Measurements from ENCODE around the gene COG5.

The COG5 gene

DNA sequence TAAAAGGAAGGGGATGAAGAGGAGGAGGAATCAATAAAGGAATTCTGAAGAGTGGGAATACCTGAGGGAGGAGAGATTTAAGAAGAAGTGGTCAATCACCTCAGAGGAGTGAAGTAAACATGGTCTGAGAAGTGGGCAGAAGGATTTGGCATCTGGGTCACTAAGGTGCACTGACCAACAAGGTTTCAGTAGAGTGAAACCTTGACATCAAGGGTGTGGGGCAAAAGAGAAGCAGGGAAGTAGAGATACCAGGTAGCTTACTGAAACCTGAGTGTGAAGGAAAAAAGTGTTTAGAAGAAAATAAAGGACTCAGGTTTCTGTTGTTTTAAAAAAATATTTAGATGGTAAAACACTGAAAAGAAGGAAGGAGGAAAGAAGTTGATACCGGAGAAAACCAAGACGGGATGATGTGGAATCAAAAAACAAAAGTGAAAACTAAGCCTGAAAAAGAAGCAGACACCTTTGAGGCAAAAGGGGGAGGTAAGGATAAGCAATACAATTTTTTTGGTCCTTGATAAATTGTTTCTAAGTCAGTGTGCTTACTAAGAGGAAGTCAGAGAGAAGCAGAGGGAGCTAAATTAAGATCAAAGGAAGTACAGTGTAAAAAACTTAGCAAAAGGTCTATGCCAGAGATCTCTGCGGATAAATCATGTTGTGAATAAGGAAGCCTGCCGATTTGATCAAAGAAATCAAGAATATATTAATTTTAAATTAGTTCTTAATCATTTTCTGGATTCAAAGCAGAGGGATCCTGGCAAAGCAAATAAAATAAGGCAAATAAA lies 231.0 kb downstream of the COG5 start:
- DNase-seq (ENCODE audit: low read depth in 2 of 2), result no peak

- DNase-seq (ENCODE audit: low read depth in 2 of 2), result no peak
Observed at GRCh38 chr7:107330478-107330877, 233.2 kb downstream of the COG5 start.

GRCh38 chr7:107327986-107328569 lies 235.6 kb downstream of the COG5 start:
- no peak for DNase-seq (ENCODE audit: low read depth in 2 of 2)

DNA sequence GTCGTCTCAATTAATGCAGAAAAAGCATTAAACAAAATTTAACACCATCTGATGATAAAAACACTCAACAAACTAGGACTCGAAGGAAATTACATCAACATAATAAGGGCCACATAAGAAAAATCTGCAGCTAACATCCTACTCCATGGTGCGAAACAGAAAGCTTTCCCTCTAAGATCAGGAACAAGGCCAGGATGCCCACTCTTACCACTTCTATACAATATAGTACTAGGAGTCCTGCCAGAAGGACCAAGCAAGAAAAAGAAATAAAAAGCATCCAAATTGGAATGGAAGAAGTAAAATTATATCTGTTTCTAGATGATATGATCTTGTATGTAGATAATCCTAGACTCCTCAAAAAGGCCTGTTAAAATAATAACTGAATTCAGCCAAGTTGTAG lies 237.7 kb downstream of the COG5 start:
- no peak for DNase-seq (ENCODE audit: low read depth in 2 of 2)

DNA sequence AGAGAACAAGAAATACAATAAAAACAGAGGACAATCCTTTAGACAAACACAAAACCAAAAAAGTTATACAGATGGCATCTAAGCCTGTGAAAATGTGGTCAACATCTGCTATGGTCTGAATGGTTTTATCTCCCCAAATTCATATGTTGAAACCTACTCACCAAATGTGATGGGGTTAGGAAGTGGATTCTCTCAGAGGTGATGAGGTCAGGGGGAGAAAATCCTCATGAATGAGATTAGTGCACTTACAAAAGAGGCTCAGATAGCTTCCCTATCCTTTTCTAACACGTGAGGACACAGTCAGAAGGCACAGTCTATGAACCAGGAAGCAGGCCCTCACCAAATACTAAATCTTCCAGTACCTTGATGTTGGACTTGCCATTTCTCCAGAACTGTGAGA lies 241.7 kb downstream of the COG5 start:
- DNase-seq (ENCODE audit: low read depth in 2 of 2), result no peak

DNA sequence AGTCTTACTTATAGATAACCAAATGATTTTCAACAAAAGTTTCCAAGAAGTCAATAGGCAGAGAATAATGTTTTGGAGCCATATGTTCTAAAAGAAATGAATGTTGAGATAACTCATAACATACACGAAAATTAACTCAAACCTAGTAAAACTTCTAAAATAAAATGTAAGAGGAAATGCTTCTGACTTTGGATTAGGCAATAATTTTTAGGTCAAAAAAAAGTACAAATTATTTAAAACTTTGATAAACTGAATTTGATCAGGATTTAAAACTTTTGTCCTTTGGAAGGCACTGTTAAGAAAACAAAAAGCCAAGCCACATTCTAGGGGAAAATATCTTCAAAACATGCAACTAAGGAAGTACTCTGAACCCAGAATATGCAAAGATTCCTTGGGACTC lies 242.1 kb downstream of the COG5 start:
- DNase-seq (ENCODE audit: low read depth in 2 of 2), result no peak

DNA sequence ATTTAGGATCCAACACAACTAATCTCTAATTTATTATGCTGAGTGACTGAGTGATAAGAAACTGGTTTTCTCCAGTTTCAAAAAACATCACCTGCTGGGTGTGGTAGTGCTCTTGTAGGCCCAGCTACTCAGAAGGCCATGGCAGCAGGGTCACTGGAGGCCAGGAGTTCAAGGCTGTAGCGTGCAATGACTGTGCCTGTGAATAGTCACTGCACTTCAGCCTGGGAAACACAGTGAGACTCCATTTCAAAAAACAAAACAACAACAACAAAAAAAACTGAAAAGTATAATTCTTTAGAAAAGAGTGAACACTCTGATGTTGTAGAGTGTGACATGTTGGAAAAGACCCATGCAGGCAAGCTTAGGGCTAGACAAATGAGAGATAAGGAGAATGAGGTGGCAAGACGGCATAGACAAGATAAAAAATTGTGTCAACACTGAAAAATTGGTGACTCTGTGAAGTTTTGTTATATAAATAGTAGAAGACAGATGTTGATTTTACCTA lies 243.9 kb downstream of the COG5 start:
- no peak for DNase-seq (ENCODE audit: low read depth in 2 of 2)

GRCh38 chr7:107318523-107319160 lies 245.1 kb downstream of the COG5 start:
- no peak for DNase-seq (ENCODE audit: low read depth in 2 of 2)

GRCh38 chr7:107315716-107316220 lies 248.0 kb downstream of the COG5 start:
- DNase-seq (ENCODE audit: low read depth in 2 of 2), result no peak

DNA sequence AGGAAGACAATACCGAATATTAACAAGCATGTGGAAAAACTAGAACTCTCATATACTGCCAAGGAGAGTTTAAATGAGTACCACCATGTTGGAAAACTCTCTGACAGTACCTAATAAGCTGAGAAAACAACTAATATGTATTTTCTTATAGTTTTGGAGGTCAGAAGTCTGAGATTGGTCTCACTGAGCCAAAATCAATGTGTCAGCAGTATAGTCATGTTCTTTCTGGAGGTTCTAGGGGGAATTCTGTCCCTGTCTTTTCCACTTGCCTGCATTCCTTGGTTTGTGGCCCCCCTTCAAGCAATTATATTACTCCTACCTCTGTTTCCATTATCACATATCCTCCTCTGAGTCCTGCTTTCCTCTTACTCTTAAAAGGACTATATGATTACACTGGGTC lies 250.4 kb downstream of the COG5 start:
- DNase-seq (ENCODE audit: low read depth in 2 of 2), result no peak

GRCh38 chr7:107312418-107312817 lies 251.3 kb downstream of the COG5 start:
- no peak for DNase-seq (ENCODE audit: low read depth in 2 of 2)

DNA sequence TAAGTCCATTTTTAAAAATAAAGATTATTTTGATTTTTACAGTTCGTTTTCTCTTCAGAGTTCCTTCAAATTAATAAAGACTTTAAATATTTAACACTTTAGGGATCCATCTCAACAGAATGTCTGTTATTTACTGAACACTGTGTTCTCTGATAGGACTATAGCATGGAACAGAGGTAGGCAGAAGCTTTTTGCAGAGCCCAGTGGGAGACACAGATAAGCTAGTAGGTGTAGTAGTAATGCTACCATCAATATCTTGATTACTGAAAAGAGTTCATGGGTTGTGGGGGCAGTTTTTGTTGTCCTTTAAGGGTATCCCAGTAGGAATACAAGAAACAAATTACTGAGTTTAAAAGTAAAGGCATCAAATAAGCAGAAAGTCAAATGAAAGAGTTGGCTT lies 254.4 kb downstream of the COG5 start:
- DNase-seq (ENCODE audit: low read depth in 2 of 2), result no peak

- DNase-seq (ENCODE audit: low read depth in 2 of 2), result no peak
Observed at GRCh38 chr7:107304636-107305035, 259.1 kb downstream of the COG5 start.

GRCh38 chr7:107304063-107304462 lies 259.7 kb downstream of the COG5 start:
- DNase-seq (ENCODE audit: low read depth in 2 of 2), result no peak

GRCh38 chr7:107302250-107302847 lies 261.4 kb downstream of the COG5 start:
- no peak for DNase-seq (ENCODE audit: low read depth in 2 of 2)

DNA sequence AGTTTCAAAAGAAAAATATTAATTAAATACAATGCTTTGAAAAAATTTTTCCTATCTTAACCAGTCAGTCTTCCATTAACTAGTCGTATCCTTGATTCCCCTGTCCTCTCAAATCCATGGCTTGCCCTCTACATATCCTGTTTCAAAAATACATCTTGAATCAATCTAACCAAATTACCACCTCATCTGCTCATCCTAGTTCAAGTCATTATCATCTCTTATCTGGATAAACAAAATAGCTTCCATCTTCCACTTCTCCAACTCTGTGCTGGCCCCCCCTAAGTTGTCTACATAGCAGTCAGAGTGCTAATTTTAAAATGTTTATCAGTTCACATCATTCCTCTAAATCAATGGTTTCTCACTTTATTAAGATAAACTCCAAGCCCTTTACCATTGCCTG lies 269.5 kb downstream of the COG5 start:
- DNase-seq (ENCODE audit: low read depth in 2 of 2), result no peak

- no peak for DNase-seq (ENCODE audit: low read depth in 2 of 2)
Observed at GRCh38 chr7:107292591-107292990, 271.1 kb downstream of the COG5 start.

DNA sequence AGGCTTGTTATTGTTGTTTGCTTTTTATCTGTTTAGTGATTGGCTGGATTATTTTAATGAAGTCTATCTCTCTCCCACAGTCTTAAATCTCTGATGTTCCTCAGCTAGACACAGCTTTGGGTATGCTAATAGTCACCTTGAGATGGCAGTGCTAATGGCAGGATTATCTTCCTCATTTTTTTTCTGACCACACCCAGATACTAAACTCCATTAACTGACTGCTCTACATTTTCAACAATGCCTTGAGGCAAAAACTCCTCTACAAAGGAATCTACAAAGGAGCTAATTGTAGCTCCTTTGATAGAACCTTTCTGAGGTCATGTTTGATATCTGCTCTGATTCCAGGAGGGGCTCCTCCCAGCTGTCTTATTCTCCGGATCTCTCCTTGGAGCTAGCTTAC lies 272.3 kb downstream of the COG5 start:
- DNase-seq (ENCODE audit: low read depth in 2 of 2), result no peak

GRCh38 chr7:107286751-107287621 lies 276.7 kb downstream of the COG5 start:
- no peak for DNase-seq (ENCODE audit: low read depth in 2 of 2)

- no peak for DNase-seq (ENCODE audit: low read depth in 2 of 2)
Observed at GRCh38 chr7:107284911-107285479, 278.7 kb downstream of the COG5 start.

GRCh38 chr7:107277331-107277730 lies 286.4 kb downstream of the COG5 start:
- DNase-seq (ENCODE audit: low read depth in 2 of 2), result no peak

Measured in stimulated activated CD8-positive, alpha-beta memory T cell treated with anti-CD3 and anti-CD28 coated beads, Interleukin-15, amount 100 ng/mL, for 48 hours (primary cell).